ENCODE measurements around the gene CIAO2B.

Gene CIAO2B

GRCh38 chr16:66948837-66949225 lies 14.6 kb upstream of the CIAO2B start:
- no peak overlapping the region for H3K4me3 ChIP-seq (replicated peaks; ENCODE audit: insufficient read depth, low read length)
- DNase-seq (ENCODE audit: low read depth in 1 of 2, low spot score in 1 of 2): no peak
- H3K27ac ChIP-seq (replicated peaks): no peak overlapping the region
- peaks cover 28% of the 10 kb centered on the region for H3K27me3 ChIP-seq (ENCODE audit: insufficient read depth, poor library complexity, severe bottlenecking)
- TF ChIP-seq, protein P1, sequence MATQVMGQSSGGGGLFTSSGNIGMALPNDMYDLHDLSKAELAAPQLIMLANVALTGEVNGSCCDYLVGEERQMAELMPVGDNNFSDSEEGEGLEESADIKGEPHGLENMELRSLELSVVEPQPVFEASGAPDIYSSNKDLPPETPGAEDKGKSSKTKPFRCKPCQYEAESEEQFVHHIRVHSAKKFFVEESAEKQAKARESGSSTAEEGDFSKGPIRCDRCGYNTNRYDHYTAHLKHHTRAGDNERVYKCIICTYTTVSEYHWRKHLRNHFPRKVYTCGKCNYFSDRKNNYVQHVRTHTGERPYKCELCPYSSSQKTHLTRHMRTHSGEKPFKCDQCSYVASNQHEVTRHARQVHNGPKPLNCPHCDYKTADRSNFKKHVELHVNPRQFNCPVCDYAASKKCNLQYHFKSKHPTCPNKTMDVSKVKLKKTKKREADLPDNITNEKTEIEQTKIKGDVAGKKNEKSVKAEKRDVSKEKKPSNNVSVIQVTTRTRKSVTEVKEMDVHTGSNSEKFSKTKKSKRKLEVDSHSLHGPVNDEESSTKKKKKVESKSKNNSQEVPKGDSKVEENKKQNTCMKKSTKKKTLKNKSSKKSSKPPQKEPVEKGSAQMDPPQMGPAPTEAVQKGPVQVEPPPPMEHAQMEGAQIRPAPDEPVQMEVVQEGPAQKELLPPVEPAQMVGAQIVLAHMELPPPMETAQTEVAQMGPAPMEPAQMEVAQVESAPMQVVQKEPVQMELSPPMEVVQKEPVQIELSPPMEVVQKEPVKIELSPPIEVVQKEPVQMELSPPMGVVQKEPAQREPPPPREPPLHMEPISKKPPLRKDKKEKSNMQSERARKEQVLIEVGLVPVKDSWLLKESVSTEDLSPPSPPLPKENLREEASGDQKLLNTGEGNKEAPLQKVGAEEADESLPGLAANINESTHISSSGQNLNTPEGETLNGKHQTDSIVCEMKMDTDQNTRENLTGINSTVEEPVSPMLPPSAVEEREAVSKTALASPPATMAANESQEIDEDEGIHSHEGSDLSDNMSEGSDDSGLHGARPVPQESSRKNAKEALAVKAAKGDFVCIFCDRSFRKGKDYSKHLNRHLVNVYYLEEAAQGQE (IDR thresholded peaks at IDR 0.05; ENCODE audit: insufficient replicate concordance, low read depth): no peak
- TF ChIP-seq SPI1 (IDR thresholded peaks at IDR 0.05; ENCODE audit: borderline replicate concordance, low read depth): no peak
- TF ChIP-seq POLR2AphosphoS5 (IDR thresholded peaks at IDR 0.05; ENCODE audit: low read depth): no peak
- TF ChIP-seq CTCF (IDR thresholded peaks at IDR 0.05; ENCODE audit: insufficient read depth, low read length): no peak
- TF ChIP-seq GABPA (IDR thresholded peaks at IDR 0.05; ENCODE audit: low read depth): no peak

DNA sequence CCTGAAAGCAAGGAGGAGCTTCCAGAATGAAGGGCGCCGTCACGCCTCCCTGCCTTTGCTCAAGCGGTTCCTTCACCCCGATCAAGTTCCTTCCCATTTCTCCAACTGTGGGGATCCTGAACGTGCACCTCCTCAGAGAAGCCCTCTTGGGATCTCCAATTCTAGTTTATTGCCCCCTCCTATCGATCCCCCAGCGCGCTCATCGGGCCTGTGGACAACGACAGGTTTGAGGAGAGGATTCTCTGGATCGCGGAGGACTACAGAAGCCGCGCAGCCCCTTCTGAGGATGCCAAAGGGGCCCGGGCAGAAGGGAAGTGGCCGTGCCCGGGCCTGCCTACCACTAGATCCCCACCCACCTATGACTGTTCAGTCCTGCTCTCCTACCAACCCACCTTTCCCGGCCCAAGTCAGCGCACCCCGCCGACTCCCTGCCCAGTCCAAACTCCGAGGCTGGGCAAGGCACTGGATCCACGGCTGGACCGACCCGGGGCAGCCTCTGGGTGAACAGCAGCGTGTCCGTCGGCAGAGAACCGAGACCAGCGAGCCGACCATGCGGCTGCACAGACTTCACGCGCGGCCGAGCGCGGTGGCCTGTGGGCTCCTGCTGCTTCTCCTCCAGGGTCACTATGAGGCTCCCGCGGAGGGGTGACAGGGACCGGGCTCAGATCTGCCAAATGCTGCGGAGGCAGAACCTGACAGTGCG lies 14.1 kb upstream of the CIAO2B start:
- no peak overlapping the region for H3K27ac ChIP-seq (replicated peaks)
- DNase-seq (ENCODE audit: low read depth in 1 of 2, low spot score in 1 of 2): no peak
- peaks cover 28% of the 10 kb centered on the region for H3K27me3 ChIP-seq (ENCODE audit: insufficient read depth, poor library complexity, severe bottlenecking)

More for the DNA sequence above, 14.1 kb upstream of the CIAO2B start:
- peak overlapping the region; percentile 22; the same call in 1 of the 2 replicates for H3K4me3 ChIP-seq (replicated peaks; ENCODE audit: insufficient read depth, low read length)
- TF ChIP-seq GABPA (IDR thresholded peaks at IDR 0.05; ENCODE audit: low read depth) (no peak), SPI1 (IDR thresholded peaks at IDR 0.05; ENCODE audit: borderline replicate concordance, low read depth) (no peak), POLR2AphosphoS5 (IDR thresholded peaks at IDR 0.05; ENCODE audit: low read depth) (no peak), CTCF (IDR thresholded peaks at IDR 0.05; ENCODE audit: insufficient read depth, low read length) (no peak)
- TF ChIP-seq, protein P1 (IDR thresholded peaks at IDR 0.05; ENCODE audit: insufficient replicate concordance, low read depth): no peak
